Measurements from ENCODE around the gene TFPI.
"Not testable (repeated sequence)": the region's sequence is repeated elsewhere in the genome, so short reads cannot be mapped to it uniquely, and the experiment has no call there.

The TFPI gene

DNA sequence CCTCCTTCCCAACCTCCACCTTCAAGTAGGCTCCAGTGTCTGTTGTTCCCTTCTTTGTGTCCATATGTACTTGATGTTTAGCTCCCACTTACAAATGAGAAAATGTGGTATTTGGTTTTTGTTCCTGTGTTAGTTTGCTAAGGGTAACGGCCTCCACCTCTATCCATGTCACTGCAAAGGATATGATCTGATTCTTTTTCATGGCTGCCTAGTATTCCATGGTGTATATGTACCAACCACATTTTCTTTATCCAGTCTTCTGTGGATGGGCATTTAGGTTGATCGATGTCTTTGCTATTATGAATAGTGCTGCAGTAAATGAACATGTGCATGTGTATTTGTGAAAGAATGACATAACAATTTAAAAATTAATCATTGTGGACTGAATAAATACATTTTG, 19.5 kb upstream of the TFPI start:
- Histone ChIP-seq H4K20me1 (ENCODE audit: insufficient read depth, low read length) (no peaks in the 10 kb centered on the region), H3K36me3 (ENCODE audit: insufficient read depth, low read length) (no peaks in the 10 kb centered on the region), H3K27me3 (ENCODE audit: insufficient read depth, low read length, poor library complexity) (no peaks in the 10 kb centered on the region), H3K4me2 (ENCODE audit: insufficient read depth, low read length) (no peak overlapping the region), H2AFZ (ENCODE audit: low read depth, low read length) (no peak overlapping the region), H3K4me3 (ENCODE audit: low read depth in 1 of 2, low read length in 2 of 2) (no peak overlapping the region), H3K79me2 (ENCODE audit: insufficient read depth, low read length) (no peaks in the 10 kb centered on the region), H3K9ac (ENCODE audit: low read depth, low read length) (no peak overlapping the region), H3K4me1 (ENCODE audit: insufficient read depth, low read length) (no peaks in the 10 kb centered on the region), H3K27ac (ENCODE audit: low read length) (no peak overlapping the region), H3K9me3 (ENCODE audit: insufficient read depth, low read length, severe bottlenecking) (no peaks in the 10 kb centered on the region)
- no peak for DNase-seq
- TF ChIP-seq EZH2 (IDR thresholded peaks at IDR 0.05; ENCODE audit: borderline replicate concordance, low read depth, low read length, severe bottlenecking) (no peak), CTCF (IDR thresholded peaks at IDR 0.05; ENCODE audit: borderline replicate concordance, extremely low read depth, low read length, poor library complexity, severe bottlenecking) (no peak)
- ATAC-seq (ENCODE audit: insufficient read depth, low read depth), result no peak

DNA sequence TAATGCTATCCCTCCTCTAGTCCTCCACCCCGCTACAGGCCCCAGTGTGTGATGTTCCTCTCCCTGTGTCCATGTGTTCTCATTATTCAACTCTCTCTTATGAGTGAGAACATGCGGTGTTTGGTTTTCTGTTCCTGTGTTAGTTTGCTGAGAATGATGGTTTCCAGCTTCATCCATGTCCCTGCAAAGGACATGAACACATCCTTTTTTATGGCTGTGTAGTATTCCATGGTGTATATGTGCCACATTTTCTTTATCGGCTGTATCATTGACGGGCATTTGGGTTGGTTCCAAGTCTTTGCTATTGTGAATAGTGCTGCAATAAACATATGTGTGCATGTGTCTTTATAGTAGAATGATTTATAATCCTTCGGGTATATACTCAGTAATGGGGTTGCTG, 17.8 kb upstream of the TFPI start:
- H3K4me1 ChIP-seq (ENCODE audit: insufficient read depth, low read length); H3K79me2 ChIP-seq (ENCODE audit: insufficient read depth, low read length); H2AFZ ChIP-seq (ENCODE audit: low read depth, low read length); H3K4me3 ChIP-seq (ENCODE audit: low read depth in 1 of 2, low read length in 2 of 2); ATAC-seq (ENCODE audit: insufficient read depth, low read depth); DNase-seq; H3K27me3 ChIP-seq (ENCODE audit: insufficient read depth, low read length, poor library complexity); H3K27ac ChIP-seq (ENCODE audit: low read length); H3K9me3 ChIP-seq (ENCODE audit: insufficient read depth, low read length, severe bottlenecking); H3K9ac ChIP-seq (ENCODE audit: low read depth, low read length); H4K20me1 ChIP-seq (ENCODE audit: insufficient read depth, low read length); H3K36me3 ChIP-seq (ENCODE audit: insufficient read depth, low read length); H3K4me2 ChIP-seq (ENCODE audit: insufficient read depth, low read length): not testable (repeated sequence)

DNA sequence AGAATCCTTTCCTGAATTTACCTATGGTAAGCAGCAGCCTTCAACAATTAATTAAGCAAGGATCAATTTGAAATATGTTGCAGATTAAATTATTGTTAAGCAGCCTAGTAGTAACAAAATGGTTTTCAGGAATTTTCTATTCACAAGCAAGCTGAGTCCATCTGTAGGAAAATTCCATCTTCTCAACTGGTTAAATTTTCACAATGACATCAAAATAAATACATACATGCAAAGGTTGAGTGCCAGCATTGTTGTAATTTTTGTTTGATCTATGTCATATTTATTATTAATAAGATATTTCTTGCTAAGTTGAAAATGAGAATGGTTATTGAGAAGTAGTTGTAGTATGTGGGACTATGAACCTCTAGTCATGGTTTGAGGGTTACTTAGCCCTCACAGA, 15.3 kb upstream of the TFPI start:
- Histone ChIP-seq H3K9ac (ENCODE audit: low read depth, low read length) (no peak overlapping the region), H3K36me3 (ENCODE audit: insufficient read depth, low read length) (no peaks in the 10 kb centered on the region), H3K9me3 (ENCODE audit: insufficient read depth, low read length, severe bottlenecking) (no peaks in the 10 kb centered on the region), H3K4me2 (ENCODE audit: insufficient read depth, low read length) (no peak overlapping the region), H2AFZ (ENCODE audit: low read depth, low read length) (no peak overlapping the region), H4K20me1 (ENCODE audit: insufficient read depth, low read length) (no peaks in the 10 kb centered on the region), H3K79me2 (ENCODE audit: insufficient read depth, low read length) (no peaks in the 10 kb centered on the region), H3K27ac (ENCODE audit: low read length) (no peak overlapping the region), H3K27me3 (ENCODE audit: insufficient read depth, low read length, poor library complexity) (no peaks in the 10 kb centered on the region), H3K4me1 (ENCODE audit: insufficient read depth, low read length) (no peaks in the 10 kb centered on the region), H3K4me3 (ENCODE audit: low read depth in 1 of 2, low read length in 2 of 2) (no peak overlapping the region)
- DNase-seq, result no peak
- TF ChIP-seq EZH2 (IDR thresholded peaks at IDR 0.05; ENCODE audit: borderline replicate concordance, low read depth, low read length, severe bottlenecking) (no peak), CTCF (IDR thresholded peaks at IDR 0.05; ENCODE audit: borderline replicate concordance, extremely low read depth, low read length, poor library complexity, severe bottlenecking) (no peak)
- no peak for ATAC-seq (ENCODE audit: insufficient read depth, low read depth)

GRCh38 chr2:187569042-187569441, 14.8 kb upstream of the TFPI start:
- H3K4me2 ChIP-seq (ENCODE audit: insufficient read depth, low read length), result no peak overlapping the region
- H3K27ac ChIP-seq (ENCODE audit: low read length), result no peak overlapping the region
- TF ChIP-seq EZH2 (IDR thresholded peaks at IDR 0.05; ENCODE audit: borderline replicate concordance, low read depth, low read length, severe bottlenecking), result no peak
- no peak for TF ChIP-seq CTCF (IDR thresholded peaks at IDR 0.05; ENCODE audit: borderline replicate concordance, extremely low read depth, low read length, poor library complexity, severe bottlenecking)
- H2AFZ ChIP-seq (ENCODE audit: low read depth, low read length), result no peak overlapping the region
- ATAC-seq (ENCODE audit: insufficient read depth, low read depth) (no peak), DNase-seq (no peak)
- no peaks in the 10 kb centered on the region for H3K4me1 ChIP-seq (ENCODE audit: insufficient read depth, low read length)
- no peaks in the 10 kb centered on the region for H3K27me3 ChIP-seq (ENCODE audit: insufficient read depth, low read length, poor library complexity)
- no peaks in the 10 kb centered on the region for H3K79me2 ChIP-seq (ENCODE audit: insufficient read depth, low read length)
- no peak overlapping the region for H3K9ac ChIP-seq (ENCODE audit: low read depth, low read length)
- H3K4me3 ChIP-seq (ENCODE audit: low read depth in 1 of 2, low read length in 2 of 2), result no peak overlapping the region
- H4K20me1 ChIP-seq (ENCODE audit: insufficient read depth, low read length), result no peaks in the 10 kb centered on the region
- H3K9me3 ChIP-seq (ENCODE audit: insufficient read depth, low read length, severe bottlenecking), result no peaks in the 10 kb centered on the region
- no peaks in the 10 kb centered on the region for H3K36me3 ChIP-seq (ENCODE audit: insufficient read depth, low read length)

Data from DND-41 (cell line).